Large intestine (tissue), 3 donors: ENCODE data around the gene CCDC137. TPM values are rescaled to one million over a fixed set of nuclear protein-coding genes. Genes with fewer than 3 reads are reported as not detected.

ENCODE experiments used
- DNase-seq, 2 donors: peaks; one replicate each; pipeline versions ENCODE4 v3.0.0 to v3.0.0-alpha.2; 2013
- H3K27ac ChIP-seq: one replicate; pipeline ENCODE4 v1.5.1; 2013; ENCODE audit warnings: low read length
- H3K27me3 ChIP-seq: 2 replicates; pipeline ENCODE4 v1.6.1; 2013; ENCODE audit warnings: low read length; ENCODE audit not compliant: control insufficient read depth, insufficient read depth
- H3K36me3 ChIP-seq: 2 replicates; pipeline ENCODE4 v1.6.1; 2013; ENCODE audit warnings: low read length; ENCODE audit not compliant: control insufficient read depth, insufficient read depth
- H3K4me1 ChIP-seq: one replicate; pipeline ENCODE4 v1.6.1; 2013; ENCODE audit warnings: low read length; ENCODE audit not compliant: control insufficient read depth, insufficient read depth
- H3K4me3 ChIP-seq: one replicate; pipeline ENCODE4 v1.5.1; 2013; ENCODE audit warnings: low read length
- H3K9me3 ChIP-seq: one replicate; pipeline ENCODE4 v1.6.1; 2013; ENCODE audit warnings: mild to moderate bottlenecking, low read depth, low read length, moderate library complexity; ENCODE audit not compliant: control insufficient read depth
- WGBS: methylation state at CpG from one replicate; pipeline ENCODE4 v1.1.5; 2013; ENCODE audit warnings: low lambda C conversion rate; ENCODE audit not compliant: insufficient coverage; 5-methylcytosine and 5-hydroxymethylcytosine counted together
- polyA plus RNA-seq: library from polyadenylated mRNA; unstranded; fragments of 120-200 nt; gene quantifications from one replicate; pipeline ENCODE4 v1.2.1, GENCODE V29; 2013

The CCDC137 gene
- polyA plus RNA-seq, 1 donor: 19.5 TPM

GRCh38 chr17:81638683-81639082 is 27.9 kb upstream of the CCDC137 start:
- peaks cover 5% of the 10 kb centered on the region for H3K4me1 ChIP-seq
- H3K36me3 ChIP-seq: no peaks in the 10 kb centered on the region
- H3K27ac ChIP-seq: no peak overlapping the region
- DNase-seq: no peak
- H3K4me3 ChIP-seq: no peak overlapping the region
- no peaks in the 10 kb centered on the region for H3K9me3 ChIP-seq
- WGBS: no CpG with 5 or more reads among the region's 4 CpGs
- no peaks in the 10 kb centered on the region for H3K27me3 ChIP-seq

DNA sequence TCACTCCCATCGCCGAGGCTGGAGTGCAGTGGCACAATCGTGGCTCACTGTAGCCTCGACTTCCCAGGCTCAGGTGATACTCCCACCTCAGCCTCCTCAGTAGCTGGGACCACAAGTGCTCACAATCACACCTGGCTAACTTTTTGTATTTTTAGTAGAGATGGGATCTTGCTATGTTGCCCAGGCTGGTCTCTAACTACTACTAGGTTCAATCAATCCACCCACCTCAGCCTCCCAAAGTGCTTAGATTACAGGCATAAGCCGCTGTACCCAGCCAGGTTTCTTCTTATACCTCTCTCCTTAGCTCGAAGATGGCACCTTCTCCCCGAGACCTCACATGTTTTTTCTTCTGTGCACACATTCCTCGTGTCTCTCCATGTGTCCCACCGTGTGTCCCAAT is 26.5 kb upstream of the CCDC137 start:
- Histone ChIP-seq H3K36me3 (no peaks in the 10 kb centered on the region), H3K9me3 (no peaks in the 10 kb centered on the region), H3K4me3 (no peak overlapping the region), H3K27me3 (no peaks in the 10 kb centered on the region), H3K27ac (no peak overlapping the region), H3K4me1 (peaks cover 5% of the 10 kb centered on the region)
- 100% methylated on average over 4 of the region's 9 CpGs for WGBS
- no peak for DNase-seq

DNA sequence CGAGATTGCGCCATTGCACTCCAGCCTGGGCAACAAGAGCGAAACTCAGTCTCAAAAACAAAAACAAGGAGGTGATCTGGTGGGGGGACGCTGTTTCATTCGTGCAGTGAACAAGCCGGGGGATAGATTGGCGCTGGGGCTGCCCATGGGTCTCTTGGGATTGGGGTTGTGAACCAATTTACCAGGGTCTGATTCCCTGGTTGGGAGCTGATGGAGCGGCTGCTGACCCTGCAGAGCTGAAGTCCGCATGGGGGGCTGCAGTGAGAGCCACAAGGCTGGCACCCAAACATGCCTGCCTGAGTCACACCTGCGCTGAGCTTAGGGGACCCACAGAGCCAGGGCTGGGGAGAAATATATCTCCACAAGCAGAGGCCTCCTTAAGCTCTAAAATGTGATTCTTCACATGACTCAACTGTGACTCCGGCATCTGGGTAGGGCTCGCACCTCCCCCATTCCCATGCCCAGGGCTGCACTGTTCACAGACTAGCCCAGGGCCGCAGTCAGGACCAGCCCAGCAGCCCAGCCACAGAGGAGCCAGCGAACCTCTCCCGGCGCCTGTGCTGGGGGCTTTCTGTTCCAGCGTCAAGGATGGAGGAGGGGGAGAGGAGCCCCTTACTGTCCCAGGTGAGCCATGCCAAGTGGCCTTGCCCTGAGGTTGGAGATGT is 24.6 kb upstream of the CCDC137 start:
- DNase-seq: no peak
- H3K27me3 ChIP-seq: peaks cover 3% of the 10 kb centered on the region
- no peaks in the 10 kb centered on the region for H3K4me1 ChIP-seq
- H3K27ac ChIP-seq: no peak overlapping the region
- no CpG with 5 or more reads among the region's 17 CpGs for WGBS
- no peaks in the 10 kb centered on the region for H3K9me3 ChIP-seq
- no peak overlapping the region for H3K4me3 ChIP-seq
- H3K36me3 ChIP-seq: no peaks in the 10 kb centered on the region

- H3K9me3 ChIP-seq: peaks cover 14% of the 10 kb centered on the region
- H3K4me3 ChIP-seq: no peak overlapping the region
- H3K27ac ChIP-seq: no peak overlapping the region
- H3K4me1 ChIP-seq: no peaks in the 10 kb centered on the region
- H3K36me3 ChIP-seq: no peaks in the 10 kb centered on the region
- DNase-seq: no peak
- peaks cover 25% of the 10 kb centered on the region for H3K27me3 ChIP-seq
- WGBS: no CpG with 5 or more reads among the region's 15 CpGs
These were observed 22.0 kb upstream of the CCDC137 start for GRCh38 chr17:81644496-81644895.

DNA sequence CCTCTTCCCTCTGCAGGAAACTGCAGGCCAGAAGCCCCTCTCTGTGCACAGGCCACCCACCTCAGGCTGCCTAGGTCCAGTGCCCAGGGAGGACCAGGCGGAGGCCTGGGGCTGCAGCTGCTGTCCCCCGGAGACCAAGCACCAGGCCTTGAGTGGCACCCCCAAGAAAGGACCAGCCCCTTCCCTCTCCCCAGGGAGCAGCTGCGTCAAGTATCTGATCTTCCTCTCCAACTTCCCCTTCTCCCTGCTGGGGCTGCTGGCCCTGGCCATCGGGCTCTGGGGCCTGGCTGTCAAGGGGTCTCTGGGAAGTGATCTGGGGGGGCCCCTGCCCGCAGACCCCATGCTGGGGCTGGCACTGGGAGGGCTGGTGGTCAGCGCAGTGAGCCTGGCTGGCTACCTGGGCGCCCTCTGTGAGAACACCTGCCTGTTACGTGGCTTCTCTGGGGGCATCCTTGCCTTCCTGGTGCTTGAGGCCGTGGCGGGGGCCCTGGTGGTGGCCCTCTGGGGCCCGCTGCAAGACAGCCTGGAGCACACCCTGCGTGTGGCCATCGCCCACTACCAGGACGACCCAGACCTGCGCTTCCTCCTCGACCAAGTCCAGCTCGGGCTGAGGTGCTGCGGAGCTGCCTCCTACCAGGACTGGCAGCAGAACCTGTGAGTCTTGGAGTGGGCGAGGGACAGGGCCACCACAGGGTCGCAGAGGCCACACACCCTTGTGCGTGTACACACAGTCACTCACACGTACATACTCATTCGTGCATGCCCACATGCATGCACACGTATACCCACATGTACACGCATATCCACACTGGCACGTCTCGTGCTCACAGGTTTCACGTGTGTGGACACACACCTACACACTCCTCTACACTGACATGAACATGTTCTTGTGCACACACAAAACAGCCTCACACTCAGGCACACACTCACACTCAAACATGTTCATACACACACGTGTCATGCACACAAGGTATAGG is 21.3 kb upstream of the CCDC137 start:
- Histone ChIP-seq H3K4me3 (no peak overlapping the region), H3K27ac (no peak overlapping the region), H3K4me1 (no peaks in the 10 kb centered on the region), H3K27me3 (peaks cover 28% of the 10 kb centered on the region), H3K9me3 (peaks cover 14% of the 10 kb centered on the region), H3K36me3 (no peaks in the 10 kb centered on the region)
- DNase-seq: no peak
- WGBS: no CpG with 5 or more reads among the region's 29 CpGs

GRCh38 chr17:81646869-81647600 is 19.5 kb upstream of the CCDC137 start:
- Histone ChIP-seq H3K27ac (no peak overlapping the region), H3K4me3 (no peak overlapping the region), H3K9me3 (peaks cover 14% of the 10 kb centered on the region), H3K27me3 (peaks cover 28% of the 10 kb centered on the region), H3K4me1 (no peaks in the 10 kb centered on the region), H3K36me3 (no peaks in the 10 kb centered on the region)
- no peak for DNase-seq
- WGBS: no CpG with 5 or more reads among the region's 12 CpGs

DNA sequence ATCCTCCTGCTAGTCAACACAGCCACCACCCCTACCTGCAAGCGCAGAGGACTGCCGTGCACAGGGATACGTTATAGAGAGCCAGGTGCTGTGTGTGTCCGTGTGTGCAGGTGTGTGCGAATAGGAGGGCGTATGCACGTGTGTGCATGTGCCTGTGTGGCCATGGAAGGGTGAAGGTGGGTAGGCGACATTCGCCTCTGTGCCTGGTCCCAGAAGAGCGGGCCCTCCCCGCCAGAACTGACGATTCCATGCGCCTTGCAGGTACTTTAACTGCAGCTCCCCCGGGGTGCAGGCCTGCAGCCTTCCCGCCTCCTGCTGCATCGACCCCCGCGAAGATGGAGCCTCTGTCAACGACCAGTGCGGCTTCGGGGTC is 18.9 kb upstream of the CCDC137 start:
- no CpG with 5 or more reads among the region's 21 CpGs for whole genome bisulfite sequencing
- peaks cover 28% of the 10 kb centered on the region for H3K27me3 ChIP-seq

GRCh38 chr17:81648013-81648706 is 18.4 kb upstream of the CCDC137 start:
- Histone ChIP-seq H3K4me1 (no peaks in the 10 kb centered on the region), H3K27ac (no peak overlapping the region), H3K4me3 (no peak overlapping the region), H3K27me3 (peaks cover 33% of the 10 kb centered on the region), H3K9me3 (peaks cover 14% of the 10 kb centered on the region), H3K36me3 (no peaks in the 10 kb centered on the region)
- WGBS: no CpG with 5 or more reads among the region's 78 CpGs
- no peak for DNase-seq

More for the DNA sequence above, 18.9 kb upstream of the CCDC137 start:
- no peak for DNase-seq
- Histone ChIP-seq H3K36me3 (no peaks in the 10 kb centered on the region), H3K9me3 (peaks cover 14% of the 10 kb centered on the region), H3K4me3 (no peak overlapping the region), H3K27ac (no peak overlapping the region), H3K4me1 (no peaks in the 10 kb centered on the region)

GRCh38 chr17:81648707-81649085 is 17.8 kb upstream of the CCDC137 start:
- Histone ChIP-seq H3K27me3 (peaks cover 38% of the 10 kb centered on the region), H3K4me1 (no peaks in the 10 kb centered on the region), H3K27ac (no peak overlapping the region), H3K9me3 (peaks cover 14% of the 10 kb centered on the region), H3K4me3 (no peak overlapping the region), H3K36me3 (no peaks in the 10 kb centered on the region)
- DNase-seq: no peak
- no CpG with 5 or more reads among the region's 14 CpGs for WGBS

- WGBS: no CpG with 5 or more reads among the region's 9 CpGs
- DNase-seq: no peak
- Histone ChIP-seq H3K36me3 (no peaks in the 10 kb centered on the region), H3K27ac (no peak overlapping the region), H3K4me3 (no peak overlapping the region), H3K4me1 (no peaks in the 10 kb centered on the region), H3K9me3 (peaks cover 14% of the 10 kb centered on the region), H3K27me3 (peaks cover 39% of the 10 kb centered on the region)
These were observed 15.6 kb upstream of the CCDC137 start for GRCh38 chr17:81650951-81651350.
